Upper lobe of left lung (tissue), 4 donors: ENCODE measurements around the gene CIAO2B.
"Not testable (repeated sequence)": the region's sequence is repeated elsewhere in the genome, so short reads cannot be mapped to it uniquely, and the experiment has no call there.

Source experiments
- POLR2A ChIP-seq, 4 donors: fragments of 450-650 bp; IDR thresholded peaks; one replicate each; pipeline ENCODE4 v1.5.1; 2016 to 2017; ENCODE audit warnings: antibody characterized with exemption in 4 of 4, mild to moderate bottlenecking in 2 of 4
- POLR2AphosphoS5 ChIP-seq, 2 donors: sonication (generic); formaldehyde crosslinking; IDR thresholded peaks; one replicate each; pipeline ENCODE4 v1.5.1; 2017; ENCODE audit warnings: antibody characterized with exemption in 2 of 2

DNA sequence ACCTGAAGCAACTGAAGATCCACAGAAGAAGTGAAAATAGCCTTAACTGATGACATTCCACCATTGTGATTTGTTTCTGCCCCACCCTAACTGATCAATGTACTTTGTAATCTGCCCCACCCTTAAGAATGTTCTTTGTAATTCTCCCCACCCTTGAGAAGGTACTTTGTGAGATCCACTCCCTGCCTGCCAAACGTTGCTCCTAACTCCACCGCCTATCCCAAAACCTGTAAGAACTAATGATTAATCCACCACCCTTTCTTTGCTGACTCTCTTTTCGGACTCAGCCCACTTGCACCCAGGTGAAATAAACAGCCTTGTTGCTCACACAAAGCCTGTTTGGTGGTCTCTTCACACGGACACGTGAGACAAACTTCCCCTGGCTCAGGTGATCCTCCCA, 37.5 kb downstream of the CIAO2B start:
- not testable (repeated sequence) for TF ChIP-seq POLR2AphosphoS5, POLR2A (IDR thresholded peaks at IDR 0.05)
